ENCODE results near the gene TRIM46.
"Not testable (repeated sequence)": the region's sequence is repeated elsewhere in the genome, so short reads cannot be mapped to it uniquely, and the experiment has no call there.

TRIM46 gene

DNA sequence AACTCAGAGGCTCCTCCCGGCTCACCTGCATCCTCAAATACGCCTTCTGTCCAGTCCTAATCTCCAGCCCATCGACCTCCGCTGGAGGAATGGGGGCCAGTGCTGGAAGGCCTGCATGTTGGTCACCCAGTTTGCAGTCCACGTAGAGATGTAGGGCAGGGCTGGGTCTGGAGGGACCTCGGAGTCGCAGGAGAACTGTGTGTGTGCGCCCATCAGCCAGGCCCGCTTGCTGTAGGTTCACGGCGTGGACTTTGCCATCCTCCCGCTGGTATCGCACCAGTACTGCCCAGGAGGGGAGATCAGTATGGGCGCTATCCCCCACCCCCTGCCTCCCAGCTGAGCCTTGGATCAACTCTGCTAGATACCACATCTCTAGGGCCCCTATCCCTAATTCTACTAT lies 31.4 kb downstream of the TRIM46 start:
- no peak for DNase-seq (ENCODE audit: low read depth, low spot score)

DNA sequence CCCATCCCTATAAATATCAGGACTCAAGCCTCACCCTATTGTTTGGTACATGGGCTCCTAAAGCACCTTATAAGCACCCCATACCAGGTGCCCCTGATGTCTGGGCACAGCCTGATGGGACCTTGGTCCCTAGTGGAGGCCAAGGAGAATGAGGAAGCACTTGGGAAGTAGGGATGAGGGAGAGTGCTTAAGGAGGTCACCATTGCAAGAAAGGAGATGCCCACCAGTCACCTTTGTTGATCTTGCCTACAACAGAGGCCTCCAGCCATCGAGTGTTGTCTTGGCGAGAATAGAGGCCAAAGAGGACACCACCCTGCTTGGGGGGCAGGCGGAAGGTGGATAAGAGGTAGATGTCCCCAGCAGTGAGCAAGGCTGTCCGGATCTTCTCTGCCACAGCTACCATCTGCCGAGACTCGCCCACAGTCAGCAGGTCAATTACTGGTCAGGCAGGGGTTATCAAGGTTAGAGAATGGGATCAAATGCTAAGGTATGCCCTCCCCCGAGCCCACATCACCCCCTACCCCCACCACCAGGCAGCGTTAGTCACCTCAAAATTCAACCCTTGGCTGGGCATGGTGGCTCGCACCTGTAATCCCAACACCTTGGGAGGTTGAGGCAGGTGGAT lies 32.4 kb downstream of the TRIM46 start:
- DNase-seq (ENCODE audit: low read depth, low spot score), result no peak

DNA sequence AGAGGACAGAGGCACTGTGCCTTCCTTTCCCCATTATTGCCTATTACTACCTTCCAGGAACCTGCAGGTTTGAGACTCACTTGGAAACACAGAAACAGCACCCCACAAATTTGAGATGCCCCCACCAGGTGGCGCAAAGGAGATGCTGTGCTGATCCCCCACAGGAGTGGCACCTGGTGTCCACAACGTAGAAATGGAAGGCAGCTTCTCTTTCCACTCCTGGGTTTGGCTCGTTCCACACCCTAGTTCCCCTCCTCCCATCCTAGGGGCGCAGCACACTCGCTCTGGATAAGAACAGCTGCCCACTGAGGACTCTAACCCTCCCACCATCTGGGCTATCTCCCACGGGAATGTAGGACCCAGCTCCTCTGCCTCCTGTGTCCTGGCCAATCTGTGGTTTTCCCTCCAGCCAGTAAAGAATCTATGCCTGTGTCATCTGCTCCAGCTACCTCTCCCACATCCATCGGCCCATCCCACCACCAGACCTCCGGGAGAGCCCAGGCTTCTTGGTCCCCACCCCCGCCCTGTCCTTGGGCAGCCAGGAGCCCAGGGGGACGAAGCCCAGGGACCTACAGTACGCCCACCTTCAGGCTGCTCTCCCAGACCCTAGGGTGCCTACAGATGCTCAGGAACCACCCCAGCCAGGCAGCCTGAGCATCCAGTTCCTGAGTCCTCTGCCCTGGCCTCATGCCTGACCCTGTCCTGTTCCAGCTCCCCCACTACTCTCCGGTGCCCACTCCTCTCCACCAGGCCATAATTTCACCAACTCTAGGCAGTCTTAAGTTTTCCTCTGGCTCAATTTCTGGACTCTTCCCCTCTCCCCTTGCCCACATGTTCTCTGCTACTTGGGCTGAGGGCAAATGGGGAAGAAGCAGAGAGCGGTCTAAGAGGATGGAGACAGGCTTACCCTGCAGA lies 33.5 kb downstream of the TRIM46 start:
- DNase-seq (ENCODE audit: low read depth, low spot score), result peak; percentile 81

GRCh38 chr1:155207806-155208540 lies 34.3 kb downstream of the TRIM46 start, which contains the start of gene THBS3:
Gene THBS3 (minus strand): TSS chr1:155207897. CDS start chr1:155207876, 21 bp downstream.
- no peak for DNase-seq (ENCODE audit: low read depth, low spot score)

GRCh38 chr1:155208541-155209311 lies 35.1 kb downstream of the TRIM46 start, which contains the start of gene MTX1:
Gene MTX1 (plus strand): TSS chr1:155208695. CDS start chr1:155208805, 110 bp downstream.
- peak; percentile 81 for DNase-seq (ENCODE audit: low read depth, low spot score)

GRCh38 chr1:155209312-155209721 lies 35.7 kb downstream of the TRIM46 start:
- no peak for DNase-seq (ENCODE audit: low read depth, low spot score)

DNA sequence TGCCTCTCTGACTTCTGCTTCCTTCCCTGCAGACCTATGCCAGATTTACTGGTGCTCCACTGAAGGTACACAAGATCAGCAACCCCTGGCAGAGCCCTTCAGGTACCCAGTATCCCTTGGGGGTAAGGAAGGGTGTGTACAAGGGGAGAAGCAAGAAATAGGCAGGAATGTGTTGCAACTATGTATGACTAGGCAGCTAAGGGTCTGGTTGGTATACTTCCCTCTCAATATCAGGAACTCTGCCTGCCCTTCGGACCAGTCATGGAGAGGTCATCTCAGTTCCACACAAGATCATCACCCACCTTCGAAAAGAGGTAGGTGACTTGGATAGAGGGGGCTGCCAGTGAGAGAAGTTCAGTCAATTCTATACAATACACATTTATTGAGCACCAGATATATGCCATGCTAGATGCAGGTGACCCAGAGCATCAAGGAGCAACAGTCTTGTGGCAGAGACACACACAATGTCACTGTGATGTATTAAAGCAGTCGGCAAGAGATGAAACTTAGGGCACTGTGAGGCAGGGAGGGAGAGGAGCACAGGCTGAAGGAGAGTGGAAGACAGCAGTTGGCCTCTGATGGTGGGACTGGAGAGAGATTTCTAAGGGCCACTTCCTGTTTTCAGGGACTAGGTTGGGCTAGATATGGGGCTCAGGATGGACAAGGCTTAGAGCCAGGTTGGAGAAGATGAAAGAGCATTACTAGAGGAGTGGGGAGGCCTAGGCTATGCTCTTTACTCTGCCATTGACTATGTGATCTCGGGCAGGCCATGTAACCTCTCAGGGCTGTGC lies 36.9 kb downstream of the TRIM46 start:
- DNase-seq (ENCODE audit: low read depth, low spot score), result no peak

GRCh38 chr1:155211381-155212050 lies 37.9 kb downstream of the TRIM46 start:
- DNase-seq (ENCODE audit: low read depth, low spot score), result not testable (repeated sequence)

GRCh38 chr1:155212051-155212440 lies 38.4 kb downstream of the TRIM46 start:
- DNase-seq (ENCODE audit: low read depth, low spot score), result not testable (repeated sequence)

DNA sequence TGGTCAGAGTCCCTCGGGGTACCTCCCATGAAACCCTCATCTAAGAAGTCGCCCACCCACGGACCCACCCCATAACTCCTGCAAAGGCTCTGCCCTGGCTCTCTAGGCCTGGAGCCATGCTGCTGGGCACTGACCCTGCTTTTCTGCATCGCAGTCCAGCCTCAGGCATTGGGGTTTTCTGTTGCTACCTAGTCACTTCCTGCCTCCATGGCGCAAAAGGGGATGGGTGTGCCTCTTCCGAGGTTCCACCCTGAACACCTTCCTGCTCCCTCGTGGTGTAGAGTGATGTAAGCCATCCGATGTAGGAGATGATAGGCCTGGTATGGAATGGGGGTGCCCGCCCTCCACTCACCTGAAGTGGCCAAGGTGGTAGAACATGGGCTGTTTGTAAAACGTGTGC lies 41.1 kb downstream of the TRIM46 start:
- DNase-seq (ENCODE audit: low read depth, low spot score), result not testable (repeated sequence)

- no peak for DNase-seq (ENCODE audit: low read depth, low spot score)
These were observed 45.4 kb downstream of the TRIM46 start for GRCh38 chr1:155218854-155219591.

DNA sequence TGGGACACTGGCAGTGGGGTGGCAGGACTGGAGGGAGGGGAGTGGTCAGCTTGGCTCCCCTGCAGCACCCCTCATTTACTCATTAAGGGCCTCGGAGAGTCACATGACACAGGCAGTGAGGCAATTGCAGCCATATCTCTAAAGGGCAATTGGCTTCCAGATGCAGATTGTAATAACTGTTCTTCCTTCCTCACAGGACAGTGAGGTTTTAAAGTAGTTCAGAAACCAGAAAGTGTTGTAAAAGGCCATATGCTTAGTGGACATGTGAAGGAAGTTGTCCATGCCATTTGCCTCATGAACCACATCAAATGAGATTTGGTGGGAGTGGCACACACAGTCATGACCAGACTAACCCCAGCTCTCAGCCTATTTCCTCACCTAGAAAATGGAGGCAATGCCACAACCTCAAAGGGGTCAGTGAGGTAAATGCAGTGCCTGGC lies 46.0 kb downstream of the TRIM46 start:
- DNase-seq (ENCODE audit: low read depth, low spot score), result no peak

- not testable (repeated sequence) for DNase-seq (ENCODE audit: low read depth, low spot score)
These were observed 46.7 kb downstream of the TRIM46 start for GRCh38 chr1:155220211-155220965.

DNA sequence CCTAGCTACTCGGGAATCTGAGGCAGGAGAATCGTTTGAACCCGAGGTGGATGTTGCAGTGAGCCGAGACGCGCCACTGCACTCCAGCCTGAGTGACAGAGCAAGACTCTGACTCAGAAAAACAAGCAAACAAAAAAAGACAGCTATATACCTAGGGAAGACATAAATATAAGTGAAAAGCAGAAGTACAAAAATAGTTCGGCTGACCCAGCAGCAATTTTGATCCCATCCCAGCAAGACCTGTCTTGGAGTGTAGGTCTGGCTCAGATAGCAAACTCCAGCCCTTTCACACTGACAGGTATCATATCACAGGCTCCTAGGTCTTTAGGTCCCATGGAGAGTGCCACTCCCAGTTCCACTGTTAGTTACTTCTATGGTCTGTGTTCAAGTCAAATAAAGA lies 49.4 kb downstream of the TRIM46 start:
- no peak for DNase-seq (ENCODE audit: low read depth, low spot score)

DNA sequence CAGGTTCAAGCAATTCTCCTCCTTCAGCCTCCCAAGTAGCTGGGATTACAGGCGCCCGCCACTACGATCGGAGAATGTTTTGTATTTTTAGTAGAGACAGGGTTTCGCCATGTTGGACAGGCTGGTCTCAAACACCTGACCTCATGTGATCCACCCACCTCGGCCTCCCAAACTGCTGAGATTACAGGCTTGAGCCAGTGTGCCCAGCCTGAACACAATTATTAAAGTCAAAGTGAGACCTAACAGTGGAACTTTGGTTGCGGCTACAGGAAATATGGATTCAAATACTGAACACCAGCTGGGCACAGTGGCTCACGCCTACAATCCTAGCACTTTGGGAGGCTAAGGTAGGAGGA lies 51.7 kb downstream of the TRIM46 start:
- not testable (repeated sequence) for DNase-seq (ENCODE audit: low read depth, low spot score)

DNA sequence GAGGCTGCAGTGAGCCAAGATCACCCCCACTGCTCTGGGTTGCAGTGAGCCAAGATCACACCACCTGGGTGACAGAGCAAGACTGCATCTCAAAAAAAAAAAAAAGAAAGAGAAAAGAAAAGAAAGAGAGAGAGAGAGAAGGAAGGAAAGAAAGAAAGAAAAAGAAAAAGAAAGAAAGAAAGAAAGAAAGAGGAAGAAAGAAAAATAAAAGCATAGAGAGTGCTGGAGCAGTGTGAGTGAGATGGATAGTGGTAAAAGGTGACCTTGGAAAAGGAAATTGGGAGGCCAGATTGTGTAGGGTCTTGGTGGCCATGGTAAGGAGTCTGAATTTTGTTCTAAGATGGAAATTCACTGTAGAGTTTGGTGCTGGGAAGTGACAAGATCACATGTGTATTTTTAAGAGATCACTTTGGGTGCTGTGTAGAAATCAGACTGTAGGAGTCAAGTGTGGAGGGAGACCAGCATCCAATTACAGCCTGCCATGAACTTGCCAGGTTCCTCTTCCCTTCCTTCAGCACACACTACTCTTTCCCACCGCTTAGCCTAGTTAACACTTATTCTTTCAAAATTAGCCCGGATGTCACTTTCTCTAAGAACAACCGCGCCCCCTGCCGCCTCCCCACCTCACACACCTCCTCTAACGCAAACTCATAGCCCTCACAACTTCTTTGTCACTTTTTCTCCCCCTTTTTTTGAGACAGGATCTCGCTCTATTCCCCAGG lies 52.7 kb downstream of the TRIM46 start:
- DNase-seq (ENCODE audit: low read depth, low spot score), result peak; percentile 59

DNA sequence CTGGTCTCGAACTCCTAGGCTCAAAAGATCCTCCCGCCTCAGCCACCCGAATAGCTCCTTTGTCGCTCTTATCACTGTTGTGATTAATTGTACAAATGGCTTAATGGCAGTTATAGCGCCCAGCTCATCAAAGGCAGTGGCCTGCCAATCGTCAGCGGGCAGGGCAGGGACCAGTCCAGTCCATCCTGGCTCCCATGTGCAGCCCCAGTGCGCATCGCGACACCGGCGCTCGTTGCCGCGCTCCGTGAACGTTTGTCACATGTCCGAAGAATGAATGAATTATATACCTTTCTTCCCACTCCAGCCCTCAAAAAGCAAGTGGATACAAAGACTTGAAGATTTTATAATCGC lies 53.2 kb downstream of the TRIM46 start:
- DNase-seq (ENCODE audit: low read depth, low spot score), result no peak

Data from activated CD4-positive, CD25-positive, alpha-beta regulatory T cell treated with anti-CD3 and anti-CD28 coated beads, Interleukin-2, amount 50 U/mL, for 16 hours (primary cell).